Left colon (tissue), 2 donors: Measurements from ENCODE around the gene KCNMB2. TPM values are rescaled to one million over a fixed set of nuclear protein-coding genes. Genes with fewer than 3 reads are reported as not detected.
"Not testable (repeated sequence)": the region's sequence is repeated elsewhere in the genome, so short reads cannot be mapped to it uniquely, and the experiment has no call there.

Experiments
- ATAC-seq: fragments of 200-7000 bp; cut with Tn5 transposase; one replicate; pipeline ENCODE4 v1.9.1; 2020; ENCODE audit warnings: mild to moderate bottlenecking, moderate library complexity
- DNase-seq, 2 donors: peaks; one replicate each; pipeline ENCODE4 v3.0.0-alpha.2; 2020
- intact Hi-C, 2 donors: fragments of 100-400 bp; cut with DNase I in 1 of 2; cut with micrococcal nuclease in 1 of 2; formaldehyde crosslinking; loops; one replicate each; pipeline versions ENCODE4 v1.11.2 to v1.14.0; 2022; cut with DNase I, micrococcal nuclease
- total RNA-seq, 2 donors: library from RNA; stranded (reverse); fragmentation: NEBNext Ultra II Directional; extraction: Animal tissue kit (Norgen Biotek cat#: 25700); gene quantifications; one replicate each; pipeline ENCODE4 v1.2.1, GENCODE V29; 2021
- donor health status: DM: no; HTN: no; CAD: no.
- donor health status: DM: yes; HTN: yes; CAD: no.

The KCNMB2 gene
- total RNA-seq, 2 donors from 2014 or later: 0.31 TPM; not detected in 1

DNA sequence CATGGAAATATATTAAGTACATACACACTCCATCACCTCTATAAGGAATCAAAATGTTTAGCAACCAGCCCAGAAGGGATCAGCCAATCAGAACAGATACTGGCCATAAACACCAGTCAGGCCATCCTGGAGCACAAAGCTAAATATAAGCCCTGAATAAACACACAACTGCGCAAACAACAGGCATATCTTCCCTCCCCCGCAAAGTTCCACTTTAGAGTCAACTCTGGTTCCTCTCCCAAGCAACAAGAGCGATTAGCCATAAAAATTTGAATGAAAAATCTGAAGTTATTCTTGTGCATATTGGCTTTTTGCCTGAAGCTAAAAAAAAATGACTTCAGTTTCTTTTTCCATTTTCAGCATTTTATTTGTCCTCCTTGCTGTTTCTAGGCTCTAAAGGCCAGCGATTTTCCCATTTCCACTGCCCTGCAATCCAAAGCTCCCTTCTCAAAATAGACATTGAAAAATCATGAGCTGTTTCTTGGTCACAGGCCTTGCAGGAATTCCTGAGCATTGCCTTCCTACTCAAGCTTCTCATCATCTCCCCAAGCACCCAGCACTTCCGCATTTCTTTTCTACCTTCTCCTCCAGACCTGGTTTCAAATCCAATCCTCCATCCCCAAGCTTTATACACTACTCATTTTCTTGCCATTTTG is 287.5 kb downstream of the KCNMB2 start:
- ATAC-seq (peak; percentile 58), DNase-seq (no peak)
- intact Hi-C loops: no loop called here

DNA sequence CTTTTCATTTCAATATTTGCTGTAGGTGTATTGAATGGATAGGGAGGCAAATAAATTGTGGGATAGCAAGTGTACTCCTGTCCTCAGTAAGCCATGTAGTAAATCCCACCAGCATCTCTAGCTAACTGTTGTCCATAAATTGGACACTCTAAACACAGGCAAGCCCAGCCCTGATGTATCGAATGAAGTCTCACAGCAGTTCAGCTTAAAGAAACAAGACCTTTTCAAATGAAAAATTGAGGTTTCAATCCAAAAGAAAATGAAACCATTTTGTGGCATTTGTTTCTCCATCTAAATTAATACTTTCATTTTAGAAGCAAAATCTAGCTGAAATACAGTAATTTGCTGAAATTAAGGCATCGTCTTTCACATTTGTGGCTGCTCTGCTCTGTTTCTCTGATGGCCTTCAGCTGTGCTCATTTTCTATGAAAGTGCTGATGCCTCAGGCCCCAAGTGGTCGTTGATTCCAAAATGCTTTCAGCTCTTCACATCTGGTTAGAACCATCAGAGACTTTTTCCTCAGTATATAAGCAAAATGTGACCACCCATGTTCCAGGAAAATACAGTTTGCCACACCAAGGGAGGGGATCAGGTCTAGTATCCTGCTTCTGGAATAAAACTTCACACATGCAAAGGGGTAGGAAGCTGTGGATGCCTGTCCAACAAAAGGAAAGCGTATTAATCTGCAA is 290.3 kb downstream of the KCNMB2 start:
- ATAC-seq (no peak), DNase-seq (no peak)
- intact Hi-C loops: no loop called here

DNA sequence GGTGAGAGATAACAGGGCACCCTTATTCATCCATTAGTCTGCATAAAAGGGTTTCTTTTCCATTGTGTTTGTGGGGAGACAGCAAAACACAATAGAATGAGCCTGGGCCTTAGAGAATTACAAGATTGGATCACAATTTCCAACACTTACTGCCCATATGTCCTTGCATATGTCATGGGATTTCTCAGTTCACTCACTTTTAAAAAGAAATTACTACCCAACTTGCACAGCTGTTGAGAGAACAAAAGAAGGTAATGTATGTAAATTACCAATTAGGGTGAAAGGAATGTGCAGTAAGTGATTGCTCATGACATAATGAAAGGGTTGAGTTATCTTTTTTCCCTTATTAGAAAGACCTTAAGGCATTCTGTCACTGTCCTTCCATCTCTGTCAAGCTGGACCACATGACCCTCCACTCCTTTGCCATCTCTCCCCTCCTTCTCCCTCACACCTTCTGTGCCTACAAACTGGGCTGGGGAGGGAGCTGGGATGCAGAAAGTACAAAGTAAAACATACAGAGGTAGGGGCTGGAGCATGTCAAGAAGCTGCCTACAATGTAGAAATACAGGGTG is 291.1 kb downstream of the KCNMB2 start:
- DNase-seq (no peak), ATAC-seq (no peak)
- intact Hi-C loops: no loop called here

DNA sequence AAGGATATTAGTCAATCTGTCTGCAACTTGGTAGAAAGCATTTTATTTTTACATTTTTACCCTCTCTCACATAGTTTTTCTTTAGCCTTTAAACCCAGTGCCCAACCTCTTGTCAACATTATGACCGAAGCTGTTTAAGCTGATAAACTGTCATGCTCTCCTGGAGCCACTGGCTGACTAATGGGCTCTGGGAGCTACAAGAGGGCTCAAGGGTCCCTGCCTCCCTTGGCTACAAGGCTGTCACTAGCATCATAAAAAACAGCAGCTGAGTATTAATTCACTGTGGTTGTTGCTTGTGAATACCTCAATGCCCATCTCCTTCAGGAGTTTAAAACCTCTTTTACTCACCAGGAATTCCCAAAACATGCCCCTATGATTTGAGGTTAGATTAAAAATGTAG is 297.5 kb downstream of the KCNMB2 start:
- DNase-seq: no peak
- no peak for ATAC-seq
- intact Hi-C loops: no loop called here

DNA sequence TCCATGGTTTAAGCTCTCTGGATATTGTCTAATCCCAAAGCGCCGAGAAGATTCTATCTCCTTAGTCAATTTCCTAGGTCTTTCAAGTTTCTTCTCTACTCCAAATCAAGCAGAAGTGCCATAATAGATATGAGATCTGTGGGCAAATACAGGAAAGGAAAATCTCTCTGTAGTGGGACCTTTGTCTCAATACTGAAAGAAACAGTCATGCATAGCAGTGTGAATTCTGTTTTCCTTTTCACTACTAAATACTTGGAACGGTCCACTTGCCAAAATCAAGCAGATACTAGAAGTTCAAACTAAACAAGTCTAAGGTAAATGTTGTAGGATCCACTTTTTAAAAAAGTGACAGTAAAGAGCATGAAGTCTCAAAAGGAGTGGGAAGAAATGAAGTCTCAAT is 298.8 kb downstream of the KCNMB2 start:
- ATAC-seq (no peak), DNase-seq (no peak)
- intact Hi-C loops: no loop called here

DNA sequence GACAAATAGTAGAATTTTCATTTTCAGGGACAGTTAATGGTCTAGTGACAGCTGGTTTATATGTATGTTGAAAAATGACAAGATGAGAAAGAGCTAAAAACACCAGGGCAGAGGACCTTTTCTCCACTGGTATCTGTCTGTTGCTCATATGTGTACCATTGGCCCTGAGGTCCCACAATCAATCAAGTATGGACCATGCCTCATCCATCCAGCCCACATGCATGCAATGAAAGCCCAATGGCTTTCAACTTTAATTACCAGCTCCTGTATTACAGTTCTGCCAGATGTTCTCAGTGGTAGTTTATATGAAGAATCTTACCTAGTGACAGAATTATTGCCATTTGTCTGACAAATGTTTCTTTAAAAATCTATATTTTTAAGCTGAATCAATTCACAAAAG is 301.3 kb downstream of the KCNMB2 start:
- ATAC-seq: no peak

DNA sequence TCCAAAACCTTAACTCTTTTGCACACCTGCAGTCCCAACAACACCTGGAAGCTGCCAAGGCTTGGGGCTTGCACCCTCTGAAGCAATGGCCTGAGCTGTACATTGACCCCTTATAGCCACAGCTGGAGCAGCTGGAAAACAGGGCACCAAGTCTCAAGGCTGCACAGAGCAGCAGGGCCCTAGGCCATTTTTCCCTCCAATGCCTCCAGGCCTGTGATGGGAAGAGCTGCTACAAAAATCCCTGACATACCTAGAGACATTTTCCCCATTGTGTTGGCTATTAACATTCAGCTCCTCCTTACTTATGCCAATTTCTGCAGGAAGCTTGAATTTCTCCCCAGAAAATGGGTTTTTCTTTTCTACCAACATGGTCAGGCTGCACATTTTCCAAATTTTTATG is 304.4 kb downstream of the KCNMB2 start:
- no peak for DNase-seq
- ATAC-seq: no peak
- intact Hi-C loops: no loop called here

More for the DNA sequence above, 301.3 kb downstream of the KCNMB2 start:
- intact Hi-C loops: no loop called here
- no peak for DNase-seq

DNA sequence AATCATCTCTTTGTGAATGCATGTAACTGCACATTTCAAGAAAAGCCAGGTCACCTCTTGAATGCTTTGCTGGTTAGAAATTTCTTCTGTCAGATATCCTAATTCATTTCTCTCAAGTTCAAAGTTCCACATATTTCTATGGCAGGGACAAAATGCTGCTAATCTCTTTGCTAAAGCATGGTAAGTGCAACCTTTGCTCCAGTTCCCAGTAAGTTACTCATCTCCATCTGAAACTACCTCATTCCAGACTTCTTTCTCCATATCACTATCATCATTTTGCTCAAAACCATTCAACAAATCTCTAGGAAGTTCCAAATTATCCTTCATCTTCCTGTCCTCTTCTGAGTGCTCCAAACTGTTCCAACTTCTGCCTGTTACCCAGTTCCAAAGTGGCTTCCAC is 304.8 kb downstream of the KCNMB2 start:
- no peak for DNase-seq
- intact Hi-C loops: no loop called here
- ATAC-seq: no peak

DNA sequence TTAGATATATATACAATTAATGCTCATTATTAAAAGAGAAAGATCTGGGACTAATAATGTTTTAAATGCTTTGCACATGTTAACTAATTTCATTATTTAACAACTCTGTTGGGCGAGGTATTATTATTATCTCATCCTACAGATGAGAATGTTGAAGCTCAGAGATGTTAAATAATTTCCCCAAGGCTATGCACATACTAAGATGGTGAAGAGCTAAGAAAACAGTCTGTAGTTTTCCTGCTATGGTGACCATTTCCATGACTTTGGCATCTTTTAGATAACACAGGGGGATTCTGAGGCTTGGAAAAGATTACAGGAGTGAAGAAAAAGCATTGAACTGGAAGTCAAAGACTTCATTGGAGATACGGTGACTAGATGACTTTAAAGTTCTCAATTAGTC is 308.7 kb downstream of the KCNMB2 start:
- ATAC-seq: no peak
- intact Hi-C loops: no loop called here
- DNase-seq: no peak

DNA sequence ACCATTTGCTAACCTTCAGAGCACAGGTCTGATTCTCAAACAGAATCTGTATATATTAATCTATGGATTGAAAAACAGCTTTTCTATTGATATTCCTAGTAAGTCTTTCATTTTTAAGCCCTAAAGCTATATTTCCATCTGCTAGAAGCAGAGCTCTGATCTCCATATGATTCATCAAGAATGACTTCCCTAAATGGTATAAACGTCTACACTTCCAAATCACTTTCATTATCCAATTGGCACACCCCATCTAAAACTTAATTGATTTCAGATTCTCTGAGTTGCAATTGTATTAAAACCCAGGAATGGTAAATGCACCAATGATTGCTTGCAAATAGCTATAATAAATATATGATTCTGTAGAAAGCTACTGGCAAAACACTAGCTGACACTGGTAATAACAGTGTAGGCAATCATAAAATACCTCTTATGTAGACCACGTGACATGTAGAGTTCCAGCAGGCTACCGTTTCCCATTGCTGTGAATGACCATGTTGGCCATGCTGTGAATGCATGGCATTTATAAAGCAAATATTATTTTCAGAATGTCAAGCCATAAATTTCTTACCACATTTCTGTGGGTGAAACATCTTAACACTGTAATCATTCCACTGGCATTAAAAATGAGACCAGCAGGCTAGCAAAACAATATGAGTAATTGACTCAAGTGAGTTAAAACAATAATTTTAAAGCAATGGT is 309.3 kb downstream of the KCNMB2 start:
- DNase-seq (no peak), ATAC-seq (no peak)
- intact Hi-C loops: no loop called here

DNA sequence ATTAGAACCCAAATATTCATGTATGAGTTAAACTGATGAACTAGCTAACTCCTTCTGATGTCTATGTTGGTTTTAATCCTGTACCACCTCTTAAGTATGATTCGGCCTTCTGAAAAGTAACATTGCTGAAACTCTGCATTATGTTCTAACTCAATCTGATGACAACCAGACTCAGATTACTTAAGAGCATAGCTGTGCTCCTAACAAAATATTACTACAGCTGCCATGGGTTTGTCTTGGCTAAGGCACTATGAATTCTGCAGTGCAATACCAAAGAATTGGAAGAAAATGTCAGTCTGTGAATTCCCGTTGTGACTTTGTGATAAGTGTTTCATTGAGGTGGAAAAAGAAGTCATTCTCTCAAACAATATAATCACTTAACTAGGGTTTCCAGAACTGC is 311.0 kb downstream of the KCNMB2 start:
- intact Hi-C loops: no loop called here
- ATAC-seq: no peak
- no peak for DNase-seq

DNA sequence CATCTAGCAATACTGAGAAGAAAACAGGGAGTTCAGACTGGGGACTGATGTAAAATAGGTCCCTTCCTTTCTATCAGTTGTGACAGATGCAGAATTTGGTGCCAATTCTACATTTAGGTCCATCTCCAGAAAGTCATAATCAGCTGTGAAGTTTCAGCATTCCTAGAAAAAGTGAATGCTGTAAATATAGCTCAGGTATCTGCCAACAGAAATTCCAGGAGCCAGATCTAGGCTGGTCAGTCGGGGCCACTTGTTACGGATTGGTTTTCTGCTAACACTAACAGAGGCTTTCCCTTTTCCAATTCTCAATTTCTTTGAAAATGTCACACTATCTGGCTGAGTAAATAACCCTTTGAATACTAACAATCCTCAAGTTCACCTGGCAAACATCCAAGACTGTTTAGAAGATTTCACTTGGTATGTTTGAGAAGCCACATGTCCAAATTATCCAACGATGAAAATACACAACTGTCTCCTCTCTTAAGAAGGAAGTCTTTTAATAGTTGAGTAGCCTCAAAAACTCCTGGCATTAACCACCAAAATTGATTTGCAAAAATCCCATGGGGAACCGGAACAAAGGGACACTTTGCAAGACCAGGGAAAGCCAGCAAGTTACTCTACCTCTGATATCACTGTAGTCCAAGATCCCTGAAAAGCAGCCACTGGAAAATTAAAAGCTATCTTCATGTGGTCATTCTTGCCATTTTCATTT is 313.1 kb downstream of the KCNMB2 start:
- intact Hi-C loops: no loop called here
- DNase-seq: no peak
- ATAC-seq: no peak

DNA sequence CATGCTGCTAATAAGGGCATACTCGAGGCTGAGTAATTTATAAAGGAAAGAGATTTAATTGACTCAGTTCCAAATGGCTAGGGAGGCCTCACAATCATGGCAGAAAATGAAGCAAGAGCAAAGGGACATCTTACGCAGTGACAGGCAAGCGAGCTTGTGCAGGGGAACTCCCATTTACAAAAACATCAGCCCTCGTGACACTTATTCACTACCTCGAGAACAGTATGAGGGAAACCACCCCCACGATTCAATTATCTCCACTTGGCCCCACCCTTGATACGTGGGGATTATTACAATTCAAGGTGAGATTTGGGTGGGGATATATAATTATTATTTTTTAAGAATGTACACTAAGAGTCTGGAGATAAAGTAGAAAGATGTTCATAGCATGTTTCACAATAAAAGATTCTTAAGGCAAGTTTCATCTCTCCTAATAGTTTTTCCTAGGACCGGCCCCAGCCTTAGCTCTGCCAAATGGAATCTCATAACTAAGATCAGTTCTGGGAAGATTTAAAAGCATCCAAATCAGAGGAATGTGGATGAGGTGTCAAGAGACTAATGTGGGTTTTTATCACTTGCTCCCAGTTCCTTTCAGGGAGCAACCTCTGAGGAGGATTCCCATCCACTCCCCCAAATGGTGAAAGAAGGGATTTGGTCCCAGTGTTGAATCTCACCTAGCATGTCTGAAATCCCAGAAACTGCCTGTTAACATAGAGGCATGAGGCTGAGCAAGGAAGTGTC is 314.4 kb downstream of the KCNMB2 start:
- no peak for ATAC-seq

DNA sequence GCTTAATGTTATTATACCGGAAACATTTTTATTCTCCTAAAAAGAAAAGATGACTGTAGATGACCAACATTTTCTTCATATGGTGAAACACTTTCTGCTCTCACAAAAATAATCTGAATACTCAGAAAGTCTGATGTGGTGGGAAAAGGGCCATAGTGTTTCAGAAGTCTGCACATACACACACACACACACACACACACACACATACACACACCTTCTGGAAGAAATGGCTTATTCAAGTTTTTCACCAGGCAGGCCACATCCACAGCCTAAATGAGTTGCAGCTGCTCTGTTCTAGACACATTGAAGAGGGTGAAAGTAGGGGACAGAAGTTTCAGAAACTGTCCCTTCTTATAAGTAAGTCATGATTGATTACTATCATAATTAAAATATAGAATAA is 315.3 kb downstream of the KCNMB2 start:
- intact Hi-C loops: no loop called here
- ATAC-seq: no peak

More for the DNA sequence above, 314.4 kb downstream of the KCNMB2 start:
- no peak for DNase-seq
- intact Hi-C loops: no loop called here

DNA sequence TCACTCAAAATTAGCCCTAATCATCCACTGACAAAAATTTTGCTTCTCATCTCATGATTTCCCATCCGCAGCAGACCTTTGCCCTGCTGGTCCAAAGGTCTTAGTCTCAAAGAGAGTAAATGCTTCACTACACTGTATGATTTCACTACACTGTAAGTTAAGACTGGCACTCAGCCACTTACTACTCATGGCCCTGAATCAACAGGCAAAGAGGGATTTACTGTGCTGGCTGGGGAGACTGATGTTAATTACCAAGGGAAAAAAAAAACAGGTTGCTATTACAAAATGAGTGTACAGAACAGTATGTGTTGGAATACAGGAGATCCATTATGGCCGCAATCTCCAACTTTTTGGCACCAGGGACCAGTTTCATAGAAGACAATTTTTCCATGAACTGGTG is 320.6 kb downstream of the KCNMB2 start:
- no peak for ATAC-seq
- no peak for DNase-seq
- intact Hi-C loops: no loop called here

More for the DNA sequence above, 315.3 kb downstream of the KCNMB2 start:
- no peak for DNase-seq

DNA sequence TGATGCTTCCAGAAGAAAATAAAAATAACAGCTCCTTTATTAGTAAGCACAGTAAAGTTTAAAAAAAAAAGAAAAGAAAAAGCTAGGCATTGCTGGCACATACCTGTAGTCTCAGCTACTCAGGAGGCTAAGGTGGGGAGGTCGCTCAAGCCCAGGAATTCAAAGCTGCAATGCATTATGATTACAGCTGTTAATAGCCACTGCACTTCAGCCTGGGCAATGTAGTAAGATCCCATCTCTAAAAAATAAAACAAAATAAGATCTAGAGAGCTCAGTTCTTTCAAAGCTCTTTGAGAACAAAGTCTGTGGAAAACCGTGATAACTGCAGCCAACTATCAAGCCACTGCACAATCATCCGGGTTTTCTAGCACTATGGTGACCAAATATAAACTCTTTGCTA is 323.1 kb downstream of the KCNMB2 start:
- DNase-seq: no peak
- intact Hi-C loops: no loop called here
- no peak for ATAC-seq

DNA sequence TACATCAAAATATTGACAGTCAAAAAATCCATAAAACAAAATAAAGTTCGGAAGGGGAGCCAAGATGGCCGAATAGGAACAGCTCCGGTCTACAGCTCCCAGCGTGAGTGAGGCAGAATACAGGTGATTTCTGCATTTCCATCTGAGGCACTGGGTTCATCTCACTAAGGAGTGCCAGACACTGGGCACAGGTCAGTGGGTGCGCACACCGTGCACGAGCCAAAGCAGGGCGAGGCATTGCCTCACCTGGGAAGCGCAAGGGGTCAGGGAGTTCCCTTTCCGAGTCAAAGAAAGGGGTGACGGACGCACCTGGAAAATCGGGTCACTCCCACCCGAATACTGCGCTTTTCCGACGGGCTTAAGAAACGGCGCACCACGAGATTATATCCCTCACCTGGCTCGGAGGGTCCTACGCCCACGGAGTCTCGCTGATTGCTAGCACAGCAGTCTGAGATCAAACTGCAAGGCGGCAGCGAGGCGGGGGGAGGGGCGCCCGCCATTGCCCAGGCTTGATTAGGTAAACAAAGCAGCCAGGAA is 323.7 kb downstream of the KCNMB2 start:
- DNase-seq: not testable (repeated sequence)

DNA sequence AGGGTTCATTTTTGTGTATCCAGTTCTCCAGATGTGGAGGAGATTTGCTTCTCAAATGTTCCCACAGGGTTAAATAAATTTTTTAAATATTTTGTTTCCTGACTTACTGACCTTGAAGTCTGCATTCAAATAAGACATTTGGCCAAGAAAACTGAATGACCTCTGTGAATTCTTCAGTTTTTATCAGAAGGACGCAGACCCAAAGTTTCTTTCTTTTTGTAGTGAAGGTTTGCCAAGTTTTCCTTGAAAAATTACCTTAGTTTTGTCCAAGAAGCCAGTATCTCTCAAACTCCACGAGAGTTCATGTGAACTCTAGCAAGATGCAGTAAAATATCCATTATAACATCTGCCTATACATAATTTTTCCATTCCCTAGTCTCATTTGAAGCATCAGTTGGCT is 332.4 kb downstream of the KCNMB2 start:
- DNase-seq (no peak), ATAC-seq (no peak)
- intact Hi-C loops: no loop called here

More for the DNA sequence above, 323.7 kb downstream of the KCNMB2 start:
- ATAC-seq, intact Hi-C loops: not testable (repeated sequence)
